ENCODE measurements around the gene DCPS.

- TF ChIP-seq POLR2AphosphoS5 (IDR thresholded peaks at IDR 0.05) (no peak), CTCF (IDR thresholded peaks at IDR 0.05) (no peak)
These were observed 82.3 kb downstream of the DCPS start for GRCh38 chr11:126385991-126386728.
